GM12878 (cell line): ENCODE data around the gene GLUD1. TPM values are rescaled to one million over a fixed set of nuclear protein-coding genes. Genes with fewer than 3 reads are reported as not detected.
A peak's percentile ranks its signal among the peaks of the same experiment; 100 is the strongest.

Source experiments
- ATAC-seq: fragments of 200-7000 bp; cut with Tn5 transposase; 3 replicates; pipeline ENCODE4 v1.9.1; 2020; ENCODE audit warnings: mild to moderate bottlenecking, moderate library complexity
- Bru-seq: library from RNA; stranded (reverse); fragments of 400-500 nt; gene quantifications from one replicate; lab custom pipeline; 2021; lab: Mats Ljungman, UMichigan
- BruChase-seq, 2 experiments: library from RNA; stranded (reverse); fragments of 400-500 nt; gene quantifications; one replicate each; lab custom pipeline; 2021; lab: Mats Ljungman, UMichigan
- BruUV-seq: library from RNA; stranded (reverse); fragments of 400-500 nt; replicated peaks from 2 replicates; lab custom pipeline; 2021; lab: Mats Ljungman, UMichigan
- CTCF ChIA-PET: fragments of 300-600 bp; sonication (Branson Sonifier 250); formaldehyde crosslinking; extraction: SDS; loops from one replicate; lab custom pipeline; 2021; ENCODE audit warnings: inconsistent platforms; lab: Yijun Ruan, JAX
- POLR2A ChIA-PET: fragments of 350-600 bp; formaldehyde crosslinking; extraction: SDS; loops from one replicate; lab custom pipeline; 2021; ENCODE audit warnings: inconsistent platforms; lab: Charles Lee
- RAD21 ChIA-PET: fragments of 300-600 bp; sonication (Branson Sonifier 250); formaldehyde crosslinking; loops from one replicate; lab custom pipeline; 2023; ENCODE audit warnings: antibody characterized with exemption; ENCODE audit not compliant: unreplicated experiment; lab: Charles Lee
- SMC1A ChIA-PET: fragments of 300-600 bp; sonication (Branson Sonifier 250); formaldehyde crosslinking; loops from one replicate; lab custom pipeline; 2023; ENCODE audit not compliant: unreplicated experiment, uncharacterized antibody; lab: Charles Lee
- DNase-seq: peaks from one replicate; pipeline ENCODE4 v3.0.0-alpha.2; 2011; ENCODE audit warnings: low read depth, low spot score
- FAIRE-seq: peaks from 3 replicates; lab custom pipeline; 2011; peaks lifted over from hg19 to GRCh38; lab: Jason Lieb, UNC
- H2AFZ ChIP-seq: 2 replicates; pipeline ENCODE4 v1.6.0; 2011; ENCODE audit warnings: low read depth, low read length, control low read depth; ENCODE audit not compliant: control insufficient read depth
- H3K27ac ChIP-seq: 2 replicates; pipeline ENCODE4 v1.5.1; 2011; ENCODE audit warnings: control low read depth; ENCODE audit not compliant: control insufficient read depth, insufficient read depth
- H3K27me3 ChIP-seq, 2 experiments: replicated peaks in 1 of 2; 2 replicates each; pipeline versions ENCODE4 v1.6.0 to v1.6.1; 2011; ENCODE audit warnings: low read length in 1 of 2; ENCODE audit not compliant: control insufficient read depth in 2 of 2, insufficient read depth in 2 of 2
- H3K36me3 ChIP-seq, 2 experiments: 2 replicates each; pipeline ENCODE4 v1.5.1; 2011; ENCODE audit warnings: low read length in 1 of 2; ENCODE audit not compliant: control insufficient read depth in 2 of 2, insufficient read depth in 2 of 2
- H3K4me1 ChIP-seq: 2 replicates; pipeline ENCODE4 v1.6.1; 2011; ENCODE audit warnings: mild to moderate bottlenecking, low read length, moderate library complexity, mixed read lengths; ENCODE audit not compliant: control insufficient read depth, insufficient read depth
- H3K4me2 ChIP-seq: 2 replicates; pipeline ENCODE4 v1.6.0; 2011; ENCODE audit warnings: control low read depth; ENCODE audit not compliant: control insufficient read depth, insufficient read depth
- H3K4me3 ChIP-seq: fragments of 200-600 bp; sonication (generic); 2 replicates; pipeline ENCODE4 v1.5.1; 2016
- H3K79me2 ChIP-seq: 2 replicates; pipeline ENCODE4 v1.6.0; 2011; ENCODE audit warnings: low read length; ENCODE audit not compliant: control insufficient read depth, insufficient read depth
- H3K9ac ChIP-seq: 2 replicates; pipeline ENCODE4 v1.8.0; 2011; ENCODE audit warnings: low read length, control low read depth, mixed read lengths; ENCODE audit not compliant: control insufficient read depth, insufficient read depth
- H3K9me3 ChIP-seq: replicated peaks from 3 replicates; pipeline ENCODE4 v1.5.1; 2011; ENCODE audit warnings: mild to moderate bottlenecking, low read length; ENCODE audit not compliant: control insufficient read depth, insufficient read depth
- H4K20me1 ChIP-seq: 2 replicates; pipeline ENCODE4 v1.6.0; 2011; ENCODE audit not compliant: control insufficient read depth, insufficient read depth
- ASH2L ChIP-seq: fragments of 300-600, 200-600 bp; sonication (generic); IDR thresholded peaks from 2 replicates; pipeline ENCODE4 v1.6.1; 2017; ENCODE audit warnings: low read depth, mild to moderate bottlenecking, borderline replicate concordance
- ATF2 ChIP-seq: IDR thresholded peaks from 2 replicates; pipeline ENCODE4 v1.6.1; 2012; ENCODE audit warnings: low read length, inconsistent platforms
- CBX5 ChIP-seq: sonication (generic); IDR thresholded peaks from 2 replicates; pipeline ENCODE4 v1.6.1; 2016; ENCODE audit warnings: low read depth, moderate library complexity, mild to moderate bottlenecking, inconsistent platforms
- DPF2 ChIP-seq: fragments of 450-650 bp; IDR thresholded peaks from 2 replicates; pipeline ENCODE4 v1.6.1; 2017; ENCODE audit warnings: mild to moderate bottlenecking
- GABPA ChIP-seq: IDR thresholded peaks from 2 replicates; pipeline ENCODE4 v1.6.1; 2014; ENCODE audit warnings: antibody characterized with exemption, low read depth, mild to moderate bottlenecking, inconsistent platforms
- HSF1 ChIP-seq: fragments of 150-350 bp; IDR thresholded peaks from 2 replicates; pipeline ENCODE4 v1.6.1; 2014; ENCODE audit warnings: mild to moderate bottlenecking, low read depth, low read length
- KDM1A ChIP-seq: fragments of 200-600 bp; sonication (generic); IDR thresholded peaks from 2 replicates; pipeline ENCODE4 v1.6.1; 2016; ENCODE audit warnings: borderline replicate concordance
- NFIC ChIP-seq: IDR thresholded peaks from 2 replicates; pipeline ENCODE4 v1.6.1; 2012; ENCODE audit warnings: low read depth, mild to moderate bottlenecking, inconsistent platforms, low read length, moderate library complexity
- RBBP5 ChIP-seq: fragments of 200-600 bp; sonication (generic); conservative IDR thresholded peaks from 2 replicates; pipeline ENCODE4 v1.6.1; 2016
- SUZ12 ChIP-seq: fragments of 200-600 bp; sonication (generic); IDR thresholded peaks from one replicate; pipeline ENCODE4 v1.6.1; 2018; ENCODE audit warnings: antibody characterized with exemption, mild to moderate bottlenecking; ENCODE audit not compliant: unreplicated experiment
- ZNF217 ChIP-seq: fragments of 450-650 bp; IDR thresholded peaks from 2 replicates; pipeline ENCODE4 v1.6.1; 2017; ENCODE audit warnings: antibody characterized with exemption, mild to moderate bottlenecking
- WGBS: methylation state at CpG from one replicate; pipeline ENCODE4 v1.1.6; 2016; ENCODE audit warnings: low lambda C conversion rate; ENCODE audit not compliant: insufficient replicate concordance, insufficient coverage; ENCODE audit errors: missing lambda C conversion rate; 5-methylcytosine and 5-hydroxymethylcytosine counted together
- in situ Hi-C: fragments of 300-500 bp; cut with MboI; formaldehyde crosslinking; loops from 9 replicates; pipeline ENCODE4 v1.14.3; 2018; ENCODE audit warnings: mixed read lengths
- intact Hi-C: fragments of 100-400 bp; cut with micrococcal nuclease; formaldehyde crosslinking; loops from one replicate; pipeline ENCODE4 v1.14.2; 2022; ENCODE audit not compliant: unreplicated experiment
- long read RNA-seq, 2 experiments: library from polyadenylated mRNA; unstranded; transcript quantifications; one replicate each; pipeline ENCODE4 v2.0.0, GENCODE V29; 2019 to 2020
- polyA minus RNA-seq, 3 experiments: library from RNA; depleted of rRNA, polyadenylated mRNA; stranded (reverse); fragments of >200 nt; gene quantifications; 2 replicates each; pipeline ENCODE4 v1.2.3, GENCODE V29; 2011
- polyA plus RNA-seq, 11 experiments: library from polyadenylated mRNA; depleted of rRNA in 4 of 11; unstranded in 6 of 11; stranded (reverse) in 5 of 11; fragments of >200 nt; fragmentation: Nextera tagmentation in 4 of 11; fragmentation: Illumina TruSeq in 1 of 11; extraction: Ambion mirVana in 4 of 11; extraction: Trizol in 1 of 11; gene quantifications; 1 replicate in 1 of 11; 2 replicates in 10 of 11; pipeline versions ENCODE4 v1.2.1 to v1.2.3, GENCODE V29; 2011 to 2016; ENCODE audit warnings: inconsistent platforms in 2 of 11, missing spikeins in 2 of 11, low read depth in 1 of 11
- total RNA-seq, 4 experiments: library from RNA; depleted of rRNA in 3 of 4; stranded (reverse); fragments of >200 nt in 3 of 4; fragmentation: Illumina TruSeq in 1 of 4; extraction: Trizol in 1 of 4; gene quantifications; 2 replicates each; pipeline versions ENCODE4 v1.2.1 to v1.2.3, GENCODE V29; 2013 to 2021
- TF ChIP-seq, protein P1 (sequence below): fragments of 450-650 bp; IDR thresholded peaks from 2 replicates; pipeline ENCODE4 v1.6.1; 2017; ENCODE audit warnings: borderline replicate concordance
- TF ChIP-seq, protein P2 (sequence below): IDR thresholded peaks from 2 replicates; pipeline ENCODE4 v1.6.1; 2011; ENCODE audit warnings: low read depth, mild to moderate bottlenecking, low read length, moderate library complexity, borderline replicate concordance; ENCODE audit errors: extremely low read depth

Gene GLUD1
- 63.3 and 67.7 TPM in 2 replicates for total RNA-seq (2013; cell fraction: nucleolus; rRNA removed)
- 96.3 and 112 TPM in 2 replicates for total RNA-seq (2014; rRNA removed)
- total RNA-seq (2014; rRNA removed; fragmentation: Illumina TruSeq; extraction: Trizol): 91.9 and 93.6 TPM in 2 replicates
- total RNA-seq (2021): 91.5 and 93.9 TPM in 2 replicates
- 44.6 TPM for polyA plus RNA-seq (2011; ENCODE audit: low read depth)
- polyA plus RNA-seq (2011; rRNA removed): 109 and 126 TPM in 2 replicates
- polyA plus RNA-seq (2011; cell fraction: cytosol; rRNA removed): 64.6 and 74.6 TPM in 2 replicates
- 75.6 and 79.3 TPM in 2 replicates for polyA plus RNA-seq (2011; cell fraction: nucleus; rRNA removed)
- polyA plus RNA-seq (2012): 51.2 and 64.4 TPM in 2 replicates
- 90.9 and 107 TPM in 2 replicates for polyA plus RNA-seq (2014; fragmentation: Illumina TruSeq; extraction: Trizol)
- 10 to 100 TPM; 26.1 to 29.5 TPM for polyA plus RNA-seq (2014; fragmentation: Nextera tagmentation; extraction: Ambion mirVana)
- 57.7 and 64.3 TPM in 2 replicates for polyA plus RNA-seq (2014; rRNA removed)
- polyA plus RNA-seq (2016; fragmentation: Nextera tagmentation; extraction: Ambion mirVana): 10 to 100 TPM; 50.1 to 72.0 TPM
- 96.5 and 110 TPM in 2 replicates for polyA minus RNA-seq (2011; rRNA and poly(A)+ RNA removed)
- 33.9 and 46.1 TPM in 2 replicates for polyA minus RNA-seq (2011; cell fraction: cytosol; rRNA and poly(A)+ RNA removed)
- polyA minus RNA-seq (2011; cell fraction: nucleus; rRNA and poly(A)+ RNA removed): 20.1 and 30.2 TPM in 2 replicates
- percentile 86 among the genes with signal in this experiment for Bru-seq, nascent RNA
- percentile 95 among the genes with signal in this experiment for BruChase-seq, experiment 1, labeled RNA remaining after a 6-hour chase
- percentile 91 among the genes with signal in this experiment for BruChase-seq, experiment 2, labeled RNA remaining after a 2-hour chase
- long read RNA-seq, experiment 1, transcript GLUD1-201 (13 exons, 3,039 nt): major isoform, 65 of 77 reads
- long read RNA-seq, experiment 1, partial matches to known transcripts: 1 of 77 reads
- long read RNA-seq, experiment 1, other reads (novel, unspliced or antisense): 11 of 77 reads
- long read RNA-seq, experiment 2, transcript GLUD1-201 (13 exons, 3,039 nt): major isoform, 26 of 75 reads
- long read RNA-seq, experiment 2, partial matches to known transcripts: 39 of 75 reads
- long read RNA-seq, experiment 2, other reads (novel, unspliced or antisense): 10 of 75 reads

DNA sequence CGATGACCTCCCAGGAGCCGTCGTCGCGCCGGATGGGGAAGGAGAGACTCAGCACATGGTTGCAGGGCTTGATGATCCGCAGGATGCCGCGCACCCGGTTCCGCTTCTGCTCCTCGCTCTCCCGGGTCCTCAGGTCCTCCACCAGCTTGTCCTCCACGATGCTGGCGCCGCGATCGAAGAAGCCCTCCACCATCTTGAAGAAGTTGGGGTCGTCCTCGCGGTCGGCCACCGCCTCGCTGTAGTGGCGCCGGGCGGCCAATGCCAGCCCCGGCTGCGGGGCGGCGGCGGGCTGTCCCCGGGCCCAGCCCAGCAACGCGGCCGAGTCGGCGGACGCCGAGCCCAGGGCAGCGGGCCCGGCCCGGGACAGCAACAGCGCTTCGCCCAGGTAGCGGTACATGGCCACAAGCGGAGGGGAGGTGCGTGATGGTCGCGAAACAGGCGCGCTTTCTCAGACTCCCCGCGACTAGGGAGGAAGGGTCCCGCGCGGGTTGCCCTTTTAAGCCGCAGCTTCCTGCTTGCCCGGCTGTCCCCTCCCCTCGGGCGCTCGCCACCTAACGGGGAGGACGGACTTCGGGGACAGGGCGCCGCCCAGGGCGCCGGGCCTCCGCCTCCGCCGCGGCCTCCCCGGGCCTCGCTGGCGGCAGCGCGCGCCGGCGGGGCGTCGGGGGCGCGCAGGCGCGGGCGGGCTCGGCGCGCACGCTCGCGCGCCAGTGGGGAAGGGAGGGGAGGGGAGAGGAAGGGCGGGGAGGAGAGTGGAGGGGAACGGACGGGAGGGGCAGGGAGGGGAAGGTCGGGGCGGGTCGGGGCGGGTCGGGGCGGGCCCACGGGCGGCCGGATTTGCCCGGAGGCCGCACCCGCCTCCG is at the start of gene GLUD1, which contains the start of gene SHLD2:
TSS of gene GLUD1 (minus strand) at position 471 of the 863 bp plus-strand sequence. CDS start at position 397, 74 bp downstream.
TSS of gene SHLD2 (plus strand) at position 834 of the 863 bp plus-strand sequence. CDS start 56,149 bp downstream, outside the sequence.
- BruUV-seq: no TSS peak
- POLR2A ChIA-PET: interaction anchor here (0.5 to 2.5 kb wide), 2 partner anchors 48 to 124 kb away, joined by 3 to 9 read pairs; no protein-coding TSS in a partner anchor
- Histone ChIP-seq H3K9me3 (no peaks in the 10 kb centered on the region; the same call in 2 of the 3 replicates), H3K4me1 (no peaks in the 10 kb centered on the region; the same call in 1 of the 2 replicates), H3K79me2 (peaks cover 67% of the 10 kb centered on the region), H2AFZ (peak within 1 kb of the TSS; percentile 81), H3K27ac (peak within 1 kb of the TSS; percentile 90), H3K27me3 (no peaks in the 10 kb centered on the region), H4K20me1 (no peaks in the 10 kb centered on the region), H3K36me3 (no peaks in the 10 kb centered on the region; a peak in 2 of 4 replicates), H3K9ac (peak within 1 kb of the TSS; percentile 90), H3K4me2 (peak within 1 kb of the TSS; percentile 76), H3K4me3 (peak within 1 kb of the TSS; percentile 88)
- in situ Hi-C loops (no loop called here), intact Hi-C loops (loop anchor here (5.0 kb wide), 1 partner anchor 127 kb away; the partner anchor contains the start of gene ADIRF)
- SMC1A ChIA-PET: interaction anchor here (2.5 to 3.9 kb wide), 2 partner anchors 10 to 11 kb away, joined by 21 to 35 read pairs; no protein-coding TSS in a partner anchor
- peak; percentile 52 for FAIRE-seq
- RAD21 ChIA-PET: interaction anchor here (0.6 to 1.5 kb wide), 3 partner anchors 10 to 1793 kb away, joined by 3 to 8 read pairs (median 3); no protein-coding TSS in a partner anchor
- peak; percentile 54 for DNase-seq
- CTCF ChIA-PET: no interaction called here
- peak; percentile 67 for ATAC-seq
- 2% methylated on average over 48 of the region's 111 CpGs for WGBS
- TF ChIP-seq ZNF217: no peak
- no peak for TF ChIP-seq HSF1
- peak; percentile 57; the same call in 1 of the 2 replicates for TF ChIP-seq ASH2L
- TF ChIP-seq, protein P1, sequence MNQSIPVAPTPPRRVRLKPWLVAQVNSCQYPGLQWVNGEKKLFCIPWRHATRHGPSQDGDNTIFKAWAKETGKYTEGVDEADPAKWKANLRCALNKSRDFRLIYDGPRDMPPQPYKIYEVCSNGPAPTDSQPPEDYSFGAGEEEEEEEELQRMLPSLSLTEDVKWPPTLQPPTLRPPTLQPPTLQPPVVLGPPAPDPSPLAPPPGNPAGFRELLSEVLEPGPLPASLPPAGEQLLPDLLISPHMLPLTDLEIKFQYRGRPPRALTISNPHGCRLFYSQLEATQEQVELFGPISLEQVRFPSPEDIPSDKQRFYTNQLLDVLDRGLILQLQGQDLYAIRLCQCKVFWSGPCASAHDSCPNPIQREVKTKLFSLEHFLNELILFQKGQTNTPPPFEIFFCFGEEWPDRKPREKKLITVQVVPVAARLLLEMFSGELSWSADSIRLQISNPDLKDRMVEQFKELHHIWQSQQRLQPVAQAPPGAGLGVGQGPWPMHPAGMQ: no peak
- no peak for TF ChIP-seq RBBP5
- peak; percentile 73 for TF ChIP-seq DPF2
- no peak for TF ChIP-seq KDM1A
- no peak for TF ChIP-seq GABPA
- TF ChIP-seq ATF2: no peak
- TF ChIP-seq NFIC: no peak
- no peak for TF ChIP-seq SUZ12
- TF ChIP-seq, protein P2, sequence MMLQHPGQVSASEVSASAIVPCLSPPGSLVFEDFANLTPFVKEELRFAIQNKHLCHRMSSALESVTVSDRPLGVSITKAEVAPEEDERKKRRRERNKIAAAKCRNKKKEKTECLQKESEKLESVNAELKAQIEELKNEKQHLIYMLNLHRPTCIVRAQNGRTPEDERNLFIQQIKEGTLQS: no peak
- TF ChIP-seq CBX5: no peak
